SK-MEL-5 (cell line): Measurements from ENCODE around the gene ZDHHC14. TPM values are rescaled to one million over a fixed set of nuclear protein-coding genes. Genes with fewer than 3 reads are reported as not detected.
A peak's percentile ranks its signal among the peaks of the same experiment; 100 is the strongest.

Experiments used
- DNase-seq: peaks from one replicate; pipeline ENCODE4 v3.0.0-alpha.2; 2016; ENCODE audit warnings: low read depth, low spot score
- in situ Hi-C: cut with HindIII; loops from 2 replicates; pipeline ENCODE4 v1.10.0; 2016; ENCODE audit warnings: low sequenced_read_pairs, high pct_unique_total_duplicates, low pct_unique_long_range_greater_than_20kb
- total RNA-seq: library from RNA; depleted of rRNA; stranded (reverse); fragments of >200 nt; shearing (Covaris generic); gene quantifications from 2 replicates; pipeline ENCODE4 v1.2.3, GENCODE V29; 2014

ZDHHC14 gene
- total RNA-seq, 1 experiment from 2014 or later, result 2.9 TPM

DNA sequence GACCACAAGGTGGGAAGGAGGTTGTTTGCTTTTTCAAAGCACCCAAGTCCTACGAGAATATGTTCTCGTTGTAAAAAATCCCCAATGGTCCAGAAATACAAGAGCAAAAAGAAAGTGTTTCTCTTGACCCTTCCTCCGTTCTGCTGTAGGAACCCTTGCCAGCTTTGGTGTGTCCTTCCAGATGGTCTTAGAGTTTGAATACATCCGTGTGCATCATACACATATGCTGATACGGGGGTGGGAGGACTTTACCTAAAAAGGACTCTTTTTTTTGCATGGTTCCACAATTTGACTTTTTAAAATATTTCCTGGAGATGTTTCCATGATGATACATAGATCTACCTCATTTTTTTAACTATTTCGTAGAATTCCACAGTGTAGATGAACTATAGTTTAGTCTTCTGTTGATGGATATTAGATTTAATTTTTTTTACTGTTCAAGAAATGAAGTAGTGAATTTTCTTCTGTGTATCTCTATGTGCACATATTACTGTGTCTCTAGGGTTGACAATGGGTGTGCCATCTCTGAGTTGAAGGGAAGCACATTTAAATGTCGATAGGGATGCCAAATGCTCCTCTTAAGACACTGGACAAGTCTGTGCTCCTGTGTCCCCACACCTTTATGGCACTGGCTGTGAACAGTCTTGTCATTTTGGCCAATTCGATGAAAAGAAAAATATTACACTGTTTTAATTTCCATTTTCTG, 259.9 kb downstream of the ZDHHC14 start:
- no peak for DNase-seq
- in situ Hi-C loops, result no loop called here

DNA sequence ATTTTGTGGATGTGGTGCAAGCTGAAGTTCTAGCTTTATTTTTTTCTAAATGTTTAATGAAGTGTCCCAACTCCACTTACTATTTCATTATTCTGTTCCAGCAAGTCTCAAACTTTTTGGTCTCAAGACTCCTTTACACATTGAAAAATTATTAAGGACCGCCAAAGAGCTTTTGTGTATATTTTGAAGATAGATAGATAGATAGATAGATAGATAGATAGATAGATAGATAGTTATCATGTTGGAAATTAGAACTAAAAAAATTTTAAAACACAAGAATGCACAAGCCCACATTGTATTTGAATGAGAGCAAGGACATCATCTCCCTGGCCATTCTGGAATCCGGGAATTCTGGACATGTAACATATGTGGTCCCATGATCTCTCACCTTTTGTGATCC, 260.8 kb downstream of the ZDHHC14 start:
- in situ Hi-C loops, result no loop called here

DNA sequence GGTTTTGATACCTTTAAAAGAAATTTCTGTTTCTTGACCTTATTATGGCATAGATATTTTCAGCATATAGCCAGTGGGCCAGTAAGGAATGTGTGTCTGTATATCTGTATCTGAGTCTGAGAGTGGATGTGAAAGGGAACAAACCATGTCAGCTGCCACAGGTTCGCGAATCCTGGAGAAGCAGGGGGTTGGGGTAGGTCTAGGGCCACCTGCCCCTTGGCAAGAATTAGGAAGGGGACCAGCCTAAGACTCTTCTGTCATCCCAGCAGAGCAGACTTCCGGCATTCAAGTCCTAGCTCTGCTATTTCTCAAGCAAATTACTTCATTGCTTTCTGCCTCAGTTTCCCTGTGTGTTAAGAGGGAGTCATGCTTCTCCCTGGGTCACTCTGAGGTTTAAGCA, 261.7 kb downstream of the ZDHHC14 start:
- in situ Hi-C loops, result no loop called here
- DNase-seq, result no peak

More for the DNA sequence above, 260.8 kb downstream of the ZDHHC14 start:
- no peak for DNase-seq

DNA sequence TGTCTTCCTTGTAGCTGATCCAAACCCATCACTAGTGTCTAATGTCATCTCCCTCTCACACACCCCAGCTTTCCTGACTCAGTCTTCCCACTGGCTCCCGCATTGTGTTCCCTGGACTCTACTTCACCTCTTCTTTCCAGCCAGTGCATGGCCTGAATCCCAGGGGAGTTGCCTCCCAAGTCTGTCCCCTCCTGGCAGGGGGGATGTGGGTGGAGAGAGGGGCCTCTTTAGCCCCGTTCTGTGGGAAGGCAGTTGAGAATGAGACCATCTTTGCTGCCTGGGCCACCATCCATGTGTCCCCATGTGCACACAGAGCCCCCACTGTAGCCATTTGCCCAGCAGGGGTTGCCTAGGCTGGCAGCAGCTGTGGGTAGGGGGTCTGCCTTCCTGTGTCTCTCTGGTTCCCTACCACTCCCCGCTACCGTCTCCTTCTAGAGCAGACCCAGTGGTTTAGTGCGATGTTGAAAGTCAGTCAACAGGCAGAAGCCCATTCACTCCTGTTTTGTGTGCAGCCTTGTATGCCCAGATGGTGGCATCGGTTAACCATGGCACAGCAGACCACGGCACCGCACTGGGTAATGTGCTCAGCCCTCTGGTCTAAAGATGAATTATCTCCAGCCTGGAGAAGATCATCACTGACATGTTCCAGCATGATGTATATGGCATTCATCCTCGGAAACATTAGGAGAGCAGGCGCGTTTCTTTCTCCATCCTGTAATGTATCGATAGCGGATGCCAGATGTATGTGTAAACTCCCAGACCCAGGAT, 263.2 kb downstream of the ZDHHC14 start:
- DNase-seq, result peak; percentile 58
- in situ Hi-C loops, result no loop called here

DNA sequence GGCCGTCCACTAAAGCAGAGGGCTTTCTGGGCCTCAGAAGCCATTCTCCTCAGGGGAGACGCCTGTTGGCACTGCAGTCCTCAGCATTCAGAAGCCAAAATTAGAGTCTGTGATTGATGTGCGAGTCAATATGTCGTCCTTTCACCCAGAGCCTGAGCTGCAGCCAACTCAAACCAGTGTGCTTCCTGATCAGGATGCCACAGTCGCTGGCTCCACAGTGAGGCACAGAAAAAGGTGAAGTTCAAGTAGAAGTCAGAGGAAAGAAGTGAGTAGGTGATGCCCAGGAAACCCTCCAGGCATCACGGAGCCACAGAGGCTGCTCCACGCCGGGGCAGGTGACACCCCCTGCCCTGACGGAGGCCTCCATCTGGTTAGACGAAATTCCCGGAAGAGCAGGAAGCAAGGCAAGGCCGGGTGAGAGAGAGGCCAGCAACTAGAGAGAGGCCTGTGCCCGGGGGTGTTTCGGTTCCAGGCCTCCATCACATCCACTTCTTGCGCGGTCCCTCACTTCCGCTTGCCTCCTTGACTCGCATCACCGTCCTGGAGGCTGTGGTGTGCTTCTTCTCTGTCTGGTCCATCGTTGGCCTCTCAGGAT, 264.3 kb downstream of the ZDHHC14 start:
- in situ Hi-C loops, result no loop called here
- no peak for DNase-seq

DNA sequence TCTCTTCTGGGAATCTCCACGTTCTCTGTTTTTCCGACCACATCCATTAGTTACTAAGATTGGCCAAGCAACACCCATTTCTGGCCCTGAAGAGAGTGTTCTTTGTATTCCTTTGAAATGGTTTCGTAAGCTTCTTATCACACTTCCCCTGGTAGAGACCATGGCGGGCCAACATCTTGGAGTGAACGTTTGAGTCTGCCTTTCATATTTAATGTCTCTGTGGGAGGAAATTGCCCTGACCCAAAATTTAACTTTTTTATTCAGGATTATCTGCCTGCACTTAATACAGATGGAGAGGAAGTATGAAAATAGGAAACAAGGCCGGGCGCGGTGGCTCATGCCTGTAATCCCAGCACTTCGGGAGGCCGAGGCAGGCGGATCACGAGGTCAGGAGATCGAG, 265.0 kb downstream of the ZDHHC14 start:
- in situ Hi-C loops, result no loop called here
- DNase-seq, result no peak

DNA sequence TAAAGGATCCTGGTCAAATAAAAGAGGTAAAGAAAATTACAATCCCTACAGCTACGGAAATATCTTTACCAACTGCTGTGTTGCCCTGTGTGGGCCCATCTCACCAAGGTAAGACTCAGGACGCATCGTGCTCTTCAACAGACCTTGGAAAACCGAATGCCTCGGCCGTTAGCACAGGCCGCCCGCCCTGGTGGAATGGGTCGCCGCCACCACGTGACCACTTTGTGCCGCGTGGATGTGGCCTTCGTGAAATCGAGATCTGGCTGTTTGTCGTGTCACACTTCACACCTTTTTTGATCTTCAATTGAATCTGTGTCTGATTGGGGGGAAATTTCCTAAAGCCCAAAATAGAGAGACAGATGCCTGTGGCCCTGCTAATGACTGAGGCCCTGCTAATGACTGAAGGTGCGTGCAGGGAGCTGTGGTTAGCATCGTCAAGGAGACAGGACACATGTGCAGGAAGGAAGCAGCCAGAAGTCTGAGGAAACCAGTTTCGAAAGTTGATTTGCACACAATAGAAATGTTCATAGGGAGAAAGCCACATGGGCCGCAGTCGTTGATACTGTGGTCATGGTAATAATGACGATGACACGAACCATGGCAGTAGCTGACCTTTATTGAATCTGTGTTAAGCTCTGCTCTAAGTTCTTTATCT, 266.4 kb downstream of the ZDHHC14 start:
- in situ Hi-C loops, result no loop called here
- DNase-seq, result no peak

DNA sequence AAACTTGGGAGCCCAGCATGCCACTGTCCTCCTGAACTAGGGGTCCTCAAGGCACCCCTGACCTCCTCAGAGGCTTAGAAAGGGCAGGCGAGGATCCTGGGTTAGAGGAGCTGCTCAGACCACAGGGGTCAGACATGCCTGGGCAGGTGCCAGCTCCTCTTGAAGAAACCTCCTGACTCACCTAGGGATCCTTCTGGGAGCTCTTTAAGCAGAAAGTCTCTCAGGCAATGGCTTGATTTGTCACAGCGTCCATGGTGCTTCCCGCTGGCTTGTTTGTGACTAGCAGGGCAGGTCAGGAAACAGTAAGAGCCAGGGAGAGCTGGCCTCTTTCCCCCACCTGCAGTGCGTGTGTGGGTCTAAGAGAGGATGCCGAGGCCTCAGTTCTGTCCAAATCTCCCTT, 267.6 kb downstream of the ZDHHC14 start:
- in situ Hi-C loops, result no loop called here
- DNase-seq, result no peak

DNA sequence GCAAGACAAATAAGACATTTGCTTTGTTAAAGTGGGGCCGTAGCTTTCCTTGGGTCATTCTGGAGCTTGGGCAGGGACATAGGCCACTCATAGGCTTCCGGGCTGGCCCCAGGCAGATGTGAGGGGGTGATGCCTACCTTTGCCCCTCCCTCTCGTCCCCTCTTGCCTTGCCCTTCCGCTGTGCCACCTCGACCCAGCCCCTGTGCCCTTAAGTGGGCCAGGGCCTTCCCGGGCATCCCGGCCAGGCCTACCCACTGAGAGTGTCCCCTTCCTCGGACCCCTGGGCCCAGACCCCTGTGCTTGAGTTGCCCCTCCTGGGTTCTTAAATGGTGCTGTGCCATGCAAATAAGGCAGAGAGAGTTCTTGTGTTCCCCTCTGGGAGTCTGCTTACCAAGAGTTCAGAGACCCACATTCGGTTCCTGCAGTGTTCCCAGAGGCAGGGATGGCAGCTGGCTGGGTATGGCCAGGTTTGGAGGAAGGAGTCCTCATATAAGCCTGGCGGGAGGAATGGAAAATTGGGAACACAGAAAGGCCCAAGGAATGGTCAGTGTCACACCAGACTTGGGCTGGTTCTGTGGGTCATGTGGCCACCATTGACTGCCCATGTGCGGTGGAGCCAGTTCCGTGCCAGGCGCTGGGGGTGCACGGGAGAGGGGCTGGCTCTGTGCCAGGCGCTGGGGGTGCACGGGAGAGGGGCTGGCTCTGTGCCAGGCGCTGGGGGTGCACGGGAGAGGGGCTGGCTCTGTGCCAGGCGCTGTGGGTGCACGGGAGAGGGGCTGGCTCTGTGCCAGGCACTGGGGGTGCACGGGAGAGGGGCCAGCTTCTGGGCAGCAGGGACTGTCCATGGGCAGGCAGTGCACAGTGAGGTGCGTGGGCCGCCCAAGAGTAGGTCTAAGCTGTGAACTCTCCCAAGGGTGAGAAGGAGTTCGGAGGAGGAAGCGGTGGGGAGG, 268.6 kb downstream of the ZDHHC14 start:
- DNase-seq, result no peak
- in situ Hi-C loops, result no loop called here

DNA sequence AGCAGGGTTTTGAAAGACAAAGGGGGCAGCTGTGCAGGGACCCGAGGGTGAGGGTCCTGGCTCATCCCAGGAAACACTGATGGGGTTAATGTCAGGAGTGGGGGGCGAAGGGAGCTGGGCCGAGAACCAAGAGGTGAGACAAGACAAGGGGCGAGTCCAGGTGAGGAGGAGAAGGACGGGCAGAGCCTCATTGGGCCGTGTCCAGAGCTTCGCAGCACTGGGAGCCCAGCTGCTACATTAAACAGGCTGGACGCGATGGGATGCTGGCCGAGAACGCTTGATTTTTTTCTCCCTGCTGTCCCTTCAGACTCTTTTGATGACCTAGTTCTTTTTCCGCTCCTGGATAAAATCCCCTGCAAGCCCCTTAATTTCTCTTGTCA, 269.3 kb downstream of the ZDHHC14 start:
- in situ Hi-C loops, result no loop called here
- no peak for DNase-seq

DNA sequence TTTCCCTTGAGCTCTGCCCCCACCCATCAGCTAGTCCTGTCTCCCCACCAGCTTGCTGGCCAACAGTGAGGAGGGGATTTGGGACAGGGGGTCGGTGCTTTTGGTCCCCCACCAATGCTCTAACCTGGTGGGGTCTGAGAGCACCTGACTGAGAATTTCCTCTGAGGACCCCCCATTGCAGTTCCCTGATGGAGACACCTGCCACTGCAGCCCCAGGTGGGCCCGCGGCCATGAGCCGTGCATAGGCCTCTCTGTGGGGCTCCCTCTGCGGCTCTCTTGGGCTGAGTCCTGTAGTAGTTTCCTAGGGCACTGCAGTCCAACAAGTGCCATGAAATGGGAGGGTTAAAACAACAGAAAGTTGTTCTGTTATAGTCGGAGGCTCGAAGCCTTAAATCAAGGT, 269.8 kb downstream of the ZDHHC14 start:
- no peak for DNase-seq
- in situ Hi-C loops, result no loop called here

DNA sequence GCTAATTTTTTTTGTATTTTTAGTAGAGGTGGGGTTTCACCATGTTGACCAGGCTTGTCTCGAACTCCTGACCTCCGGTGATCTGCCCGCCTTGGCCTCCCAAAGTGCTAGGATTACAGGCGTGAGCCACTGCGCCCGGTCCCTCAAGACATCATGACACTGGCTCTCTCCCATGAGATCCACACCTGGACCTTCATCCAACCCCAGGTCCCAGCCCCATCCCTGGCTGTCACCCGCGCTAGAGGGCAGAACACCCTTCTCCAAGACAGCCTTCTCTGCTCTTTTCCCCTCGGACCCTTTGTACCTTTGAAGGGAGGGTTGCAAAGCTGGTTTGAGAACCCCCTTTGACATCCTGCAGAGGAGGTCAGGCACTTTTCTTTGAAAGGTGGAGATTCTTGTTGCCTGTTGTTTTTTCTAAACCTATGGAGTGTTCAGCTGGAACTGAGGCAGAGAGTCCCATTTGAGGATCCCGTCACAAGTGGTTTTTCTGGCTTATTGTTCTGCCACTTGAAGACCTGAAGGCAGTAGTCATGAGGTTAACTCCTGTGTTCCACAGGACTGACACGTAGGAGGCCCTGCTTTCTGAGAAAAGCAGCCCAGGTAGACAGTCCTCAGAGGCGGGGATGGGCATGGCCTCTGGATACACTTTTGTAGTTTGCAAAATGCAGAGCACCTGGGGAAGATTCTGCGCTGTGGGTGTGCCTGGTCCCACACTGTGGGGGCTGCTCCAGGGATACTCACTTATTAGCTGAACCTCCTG, 270.9 kb downstream of the ZDHHC14 start:
- no peak for DNase-seq
- in situ Hi-C loops, result no loop called here

DNA sequence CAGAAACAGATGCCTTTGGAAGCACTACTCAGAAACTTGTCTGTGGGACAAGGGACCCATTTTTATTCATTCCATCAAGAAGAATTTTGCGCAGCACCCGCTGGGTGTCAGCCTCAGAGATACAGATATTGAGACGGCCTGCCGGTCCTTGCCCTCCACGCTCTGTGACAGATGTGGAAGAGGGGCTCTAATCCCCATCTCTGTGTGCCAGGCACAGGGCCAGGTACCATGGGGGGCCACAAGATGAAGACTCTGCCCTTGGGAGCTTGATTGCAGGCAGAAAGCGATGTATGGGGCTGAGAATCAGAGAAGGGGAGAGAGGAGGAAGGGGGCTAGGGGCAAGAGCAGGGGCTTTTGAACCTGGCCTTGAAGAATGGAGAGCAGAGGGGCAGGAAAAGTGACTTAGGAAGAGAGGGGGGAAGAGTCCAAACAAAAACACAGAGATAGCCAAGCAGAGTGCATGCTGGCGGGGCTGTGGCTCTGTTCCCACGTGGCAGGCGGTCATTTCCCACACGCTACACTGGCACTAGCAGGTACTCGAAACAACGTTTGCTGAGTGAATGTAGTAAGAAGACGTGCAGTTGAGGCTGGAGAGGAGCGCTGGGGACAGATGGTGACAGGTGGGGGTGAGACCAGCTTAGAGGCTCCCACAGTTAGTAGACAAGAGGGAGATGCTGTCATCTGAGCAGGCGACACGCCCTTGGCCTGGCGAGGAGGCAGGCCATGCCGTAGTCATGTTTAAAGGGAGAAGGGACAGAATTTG, 271.8 kb downstream of the ZDHHC14 start:
- in situ Hi-C loops, result no loop called here

DNA sequence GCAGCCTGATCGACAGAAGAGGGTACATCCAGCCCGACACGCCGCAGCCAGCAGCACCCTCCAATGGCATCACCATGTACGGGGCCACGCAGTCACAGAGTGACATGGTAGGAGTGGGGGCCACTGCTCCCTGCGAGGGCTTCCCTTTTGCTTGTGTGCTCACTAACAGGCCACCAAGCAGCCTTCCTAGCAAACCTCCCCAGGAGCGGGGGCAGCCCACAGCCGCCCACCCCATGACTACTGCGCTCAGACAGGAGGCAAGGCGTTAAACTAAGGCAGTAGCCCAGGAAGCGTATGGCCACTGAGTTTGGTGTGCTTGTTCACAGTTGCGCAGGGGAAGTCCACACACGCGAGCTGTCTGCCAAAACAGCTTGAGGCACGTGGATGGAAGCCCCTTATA, 272.5 kb downstream of the ZDHHC14 start:
- in situ Hi-C loops, result no loop called here
- DNase-seq, result no peak

More for the DNA sequence above, 271.8 kb downstream of the ZDHHC14 start:
- DNase-seq, result no peak

DNA sequence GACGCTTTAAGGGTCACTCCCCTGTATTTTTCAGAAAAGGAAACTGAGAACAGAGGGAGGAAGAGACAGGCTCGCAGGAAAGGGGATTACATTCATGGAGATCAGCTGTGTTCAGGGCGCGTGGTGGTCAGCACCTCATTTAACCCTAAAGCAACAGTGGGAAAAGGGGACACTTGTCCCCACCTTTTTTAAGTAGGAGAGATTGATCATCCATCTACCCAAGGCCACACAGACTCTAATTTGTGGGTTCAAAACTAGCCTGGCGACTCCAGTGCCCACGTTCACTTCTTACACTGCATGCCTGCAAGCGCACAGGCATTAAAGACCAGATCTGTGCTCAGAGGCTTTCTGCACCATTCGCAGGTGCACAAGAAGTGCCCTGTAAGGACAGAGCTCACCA, 274.1 kb downstream of the ZDHHC14 start:
- no peak for DNase-seq
- in situ Hi-C loops, result no loop called here

DNA sequence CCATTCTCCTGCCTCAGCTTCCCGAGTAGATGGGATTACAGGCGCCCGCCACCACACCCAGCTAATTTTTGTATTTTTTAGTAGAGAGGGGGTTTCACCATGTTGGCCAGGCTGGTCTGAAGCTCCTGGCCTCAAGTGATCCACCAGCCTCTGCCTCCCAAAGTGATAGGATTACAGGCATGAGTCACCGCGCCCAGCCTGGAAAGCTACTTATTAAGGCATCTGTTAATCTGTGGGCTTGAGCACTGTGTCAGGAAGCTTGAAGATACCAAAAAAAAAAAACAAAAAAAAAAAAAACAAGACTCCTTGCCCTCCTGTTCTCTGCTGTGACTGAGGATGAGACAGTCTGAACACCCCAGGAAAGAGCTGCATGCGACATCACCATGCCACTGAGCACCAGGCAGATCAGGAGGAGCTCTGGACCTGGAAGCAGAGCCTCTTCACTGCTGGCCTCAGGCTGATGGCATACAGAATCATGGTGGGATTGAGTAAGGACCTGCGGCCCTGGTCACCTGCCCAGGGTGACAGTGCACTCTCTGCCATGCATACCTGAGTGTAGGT, 275.5 kb downstream of the ZDHHC14 start:
- no peak for DNase-seq
- in situ Hi-C loops, result no loop called here
